GM20000 (cell line): ENCODE data around the gene CBX8.

ENCODE experiments used
- DNase-seq: peaks from one replicate; pipeline ENCODE4 v3.0.0; 2012; ENCODE audit warnings: low spot score
- CTCF ChIP-seq: IDR thresholded peaks from 2 replicates; pipeline ENCODE4 v1.5.1; 2012; ENCODE audit warnings: mild to moderate bottlenecking, control low read depth; ENCODE audit errors: extremely low read depth, missing control alignments

CBX8 gene

GRCh38 chr17:79829457-79829856, 32.6 kb upstream of the CBX8 start:
- DNase-seq, result no peak

GRCh38 chr17:79829004-79829403, 32.1 kb upstream of the CBX8 start:
- TF ChIP-seq CTCF, result no peak
- no peak for DNase-seq

More at GRCh38 chr17:79829457-79829856, 32.6 kb upstream of the CBX8 start:
- no peak for TF ChIP-seq CTCF

- no peak for TF ChIP-seq CTCF
- DNase-seq, result no peak
Measured at GRCh38 chr17:79826841-79827578, 30.1 kb upstream of the CBX8 start.

- no peak for DNase-seq
- no peak for TF ChIP-seq CTCF
Measured at GRCh38 chr17:79826204-79826680, 29.4 kb upstream of the CBX8 start.

- TF ChIP-seq CTCF, result no peak
- no peak for DNase-seq
Measured at GRCh38 chr17:79825580-79825921, 28.7 kb upstream of the CBX8 start.

GRCh38 chr17:79824893-79825579, 28.2 kb upstream of the CBX8 start:
- no peak for TF ChIP-seq CTCF
- no peak for DNase-seq

GRCh38 chr17:79824234-79824633, 27.4 kb upstream of the CBX8 start:
- no peak for DNase-seq
- TF ChIP-seq CTCF, result no peak
